ENCODE data around the gene MTA2. TPM values are rescaled to one million over a fixed set of nuclear protein-coding genes. Genes with fewer than 3 reads are reported as not detected.

Gene MTA2
- total RNA-seq, 1 experiment from 2014 or later, result 135 TPM

DNA sequence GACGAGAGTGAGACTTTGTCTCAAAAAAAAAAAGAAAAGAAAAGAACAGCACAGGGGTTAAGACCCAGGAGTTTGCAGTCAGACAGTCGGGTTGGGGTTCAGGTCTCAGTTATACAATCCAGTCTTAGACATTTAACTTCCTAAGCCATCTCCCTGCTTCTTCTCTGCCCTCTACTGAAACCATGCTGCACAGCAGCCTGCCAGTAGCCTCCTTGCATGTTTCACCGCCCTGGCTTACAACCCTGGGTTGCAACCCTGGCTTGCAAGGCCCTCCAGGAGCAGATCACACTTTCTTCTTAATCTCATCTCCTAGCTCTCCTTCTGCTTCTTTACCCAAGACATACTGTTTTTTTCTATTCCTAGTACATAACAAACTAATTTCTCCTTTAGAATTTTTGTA lies 26.0 kb upstream of the MTA2 start:
- no peaks in the 10 kb centered on the region for H3K27me3 Mint-ChIP-seq (ENCODE audit: insufficient read depth, unreplicated experiment)

DNA sequence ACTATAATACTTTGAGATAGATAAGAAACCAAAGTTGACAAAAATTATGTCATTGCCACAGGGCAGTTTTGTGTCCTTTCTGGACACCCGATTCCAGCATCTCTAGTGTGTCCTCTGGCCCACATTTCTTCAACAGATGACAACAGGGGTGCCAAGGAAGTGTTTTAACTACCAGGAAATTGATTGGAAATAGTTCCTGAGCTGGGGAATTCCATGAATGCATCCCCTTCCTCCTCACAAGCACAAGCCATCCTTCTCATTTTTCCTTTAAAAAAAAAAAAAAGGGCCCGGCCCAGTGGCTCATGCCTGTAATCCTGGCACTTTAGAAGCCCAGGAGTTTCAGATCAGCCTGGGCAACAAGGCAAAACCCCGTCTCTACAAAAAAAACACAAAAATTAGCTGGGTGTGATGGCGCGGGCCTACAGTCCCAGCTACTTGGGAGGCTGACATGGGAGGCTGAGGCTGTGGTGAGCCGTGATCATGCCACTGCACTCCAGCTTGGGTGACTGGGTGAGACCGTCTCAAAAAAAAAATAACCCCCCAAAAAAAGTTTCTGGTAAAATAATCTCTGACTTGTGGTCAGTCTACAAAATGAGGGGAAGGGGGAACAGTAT lies 20.9 kb upstream of the MTA2 start:
- Histone ChIP-seq H3K36me3 (ENCODE audit: control insufficient read depth, insufficient read depth, low read length) (peaks cover 9% of the 10 kb centered on the region), H3K4me3 (ENCODE audit: low read depth, low read length) (peak overlapping the region; percentile 15), H3K27me3 (replicated peaks; ENCODE audit: control insufficient read depth, insufficient read depth, low read length) (no peaks in the 10 kb centered on the region), H3K9me3 (no peaks in the 10 kb centered on the region), H3K4me1 (peaks cover 13% of the 10 kb centered on the region)
- H3K27ac Mint-ChIP-seq (ENCODE audit: unreplicated experiment), result peak overlapping the region; percentile 81
- peaks cover 57% of the 10 kb centered on the region for H3K36me3 Mint-ChIP-seq (ENCODE audit: insufficient read depth, unreplicated experiment)
- TF ChIP-seq, protein P1, sequence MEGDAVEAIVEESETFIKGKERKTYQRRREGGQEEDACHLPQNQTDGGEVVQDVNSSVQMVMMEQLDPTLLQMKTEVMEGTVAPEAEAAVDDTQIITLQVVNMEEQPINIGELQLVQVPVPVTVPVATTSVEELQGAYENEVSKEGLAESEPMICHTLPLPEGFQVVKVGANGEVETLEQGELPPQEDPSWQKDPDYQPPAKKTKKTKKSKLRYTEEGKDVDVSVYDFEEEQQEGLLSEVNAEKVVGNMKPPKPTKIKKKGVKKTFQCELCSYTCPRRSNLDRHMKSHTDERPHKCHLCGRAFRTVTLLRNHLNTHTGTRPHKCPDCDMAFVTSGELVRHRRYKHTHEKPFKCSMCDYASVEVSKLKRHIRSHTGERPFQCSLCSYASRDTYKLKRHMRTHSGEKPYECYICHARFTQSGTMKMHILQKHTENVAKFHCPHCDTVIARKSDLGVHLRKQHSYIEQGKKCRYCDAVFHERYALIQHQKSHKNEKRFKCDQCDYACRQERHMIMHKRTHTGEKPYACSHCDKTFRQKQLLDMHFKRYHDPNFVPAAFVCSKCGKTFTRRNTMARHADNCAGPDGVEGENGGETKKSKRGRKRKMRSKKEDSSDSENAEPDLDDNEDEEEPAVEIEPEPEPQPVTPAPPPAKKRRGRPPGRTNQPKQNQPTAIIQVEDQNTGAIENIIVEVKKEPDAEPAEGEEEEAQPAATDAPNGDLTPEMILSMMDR (IDR thresholded peaks at IDR 0.05; ENCODE audit: insufficient read depth in 1 of 2, low read depth in 1 of 2, low read length in 1 of 2, severe bottlenecking in 1 of 2, unreplicated experiment in 1 of 2), result no peak
- ChIA-PET POLR2A (interaction anchor here (0.5 to 3.2 kb wide), 10 partner anchors 11 to 62 kb away, joined by 4 to 42 read pairs (median 14); partner anchors contain the start of genes C11orf98, CSKMT, EEF1G and INTS5), CTCF (interaction anchor here (1.5 to 2.4 kb wide), 3 partner anchors 31 to 83 kb away, joined by 4 to 19 read pairs (median 7); partner anchors contain the start of genes C11orf98, CSKMT and TUT1)
- BruUV-seq (replicated peaks), result TSS peak; percentile 100
- H3K4me1 Mint-ChIP-seq (ENCODE audit: low read depth, unreplicated experiment), result peaks cover 7% of the 10 kb centered on the region
- DNase-seq, result no peak
- no peaks in the 10 kb centered on the region for H3K27me3 Mint-ChIP-seq (ENCODE audit: insufficient read depth, unreplicated experiment)
- intact Hi-C loops (cut with micrococcal nuclease; ENCODE audit: unreplicated experiment), result loop anchor here (1.0 to 2.0 kb wide), 3 partner anchors 24 to 42 kb away; partner anchors contain the start of genes C11orf98, CSKMT, GANAB and TUT1
- H3K4me3 Mint-ChIP-seq (ENCODE audit: unreplicated experiment), result peak overlapping the region; percentile 91
- H3K9me3 Mint-ChIP-seq (ENCODE audit: unreplicated experiment), result no peaks in the 10 kb centered on the region

More for the DNA sequence above, 26.0 kb upstream of the MTA2 start:
- TF ChIP-seq, protein P1 (IDR thresholded peaks at IDR 0.05; ENCODE audit: insufficient read depth in 1 of 2, low read depth in 1 of 2, low read length in 1 of 2, severe bottlenecking in 1 of 2, unreplicated experiment in 1 of 2), result peak in 1 of 2 experiments; percentile 21
- no peak overlapping the region for H3K4me3 Mint-ChIP-seq (ENCODE audit: unreplicated experiment)
- DNase-seq, result no peak
- BruUV-seq (replicated peaks), result no TSS peak
- no peaks in the 10 kb centered on the region for H3K9me3 Mint-ChIP-seq (ENCODE audit: unreplicated experiment)
- H3K36me3 Mint-ChIP-seq (ENCODE audit: insufficient read depth, unreplicated experiment), result peaks cover 82% of the 10 kb centered on the region
- no peak overlapping the region for H3K4me3 ChIP-seq (ENCODE audit: low read depth, low read length)
- ChIA-PET CTCF (no interaction called here), POLR2A (no interaction called here)
- intact Hi-C loops (cut with micrococcal nuclease; ENCODE audit: unreplicated experiment), result no loop called here
- no peaks in the 10 kb centered on the region for H3K27me3 ChIP-seq (replicated peaks; ENCODE audit: control insufficient read depth, insufficient read depth, low read length)
- no peak overlapping the region for H3K27ac Mint-ChIP-seq (ENCODE audit: unreplicated experiment)
- no peaks in the 10 kb centered on the region for H3K9me3 ChIP-seq
- no peaks in the 10 kb centered on the region for H3K4me1 Mint-ChIP-seq (ENCODE audit: low read depth, unreplicated experiment)
- peaks cover 16% of the 10 kb centered on the region for H3K36me3 ChIP-seq (ENCODE audit: control insufficient read depth, insufficient read depth, low read length)
- no peaks in the 10 kb centered on the region for H3K4me1 ChIP-seq

DNA sequence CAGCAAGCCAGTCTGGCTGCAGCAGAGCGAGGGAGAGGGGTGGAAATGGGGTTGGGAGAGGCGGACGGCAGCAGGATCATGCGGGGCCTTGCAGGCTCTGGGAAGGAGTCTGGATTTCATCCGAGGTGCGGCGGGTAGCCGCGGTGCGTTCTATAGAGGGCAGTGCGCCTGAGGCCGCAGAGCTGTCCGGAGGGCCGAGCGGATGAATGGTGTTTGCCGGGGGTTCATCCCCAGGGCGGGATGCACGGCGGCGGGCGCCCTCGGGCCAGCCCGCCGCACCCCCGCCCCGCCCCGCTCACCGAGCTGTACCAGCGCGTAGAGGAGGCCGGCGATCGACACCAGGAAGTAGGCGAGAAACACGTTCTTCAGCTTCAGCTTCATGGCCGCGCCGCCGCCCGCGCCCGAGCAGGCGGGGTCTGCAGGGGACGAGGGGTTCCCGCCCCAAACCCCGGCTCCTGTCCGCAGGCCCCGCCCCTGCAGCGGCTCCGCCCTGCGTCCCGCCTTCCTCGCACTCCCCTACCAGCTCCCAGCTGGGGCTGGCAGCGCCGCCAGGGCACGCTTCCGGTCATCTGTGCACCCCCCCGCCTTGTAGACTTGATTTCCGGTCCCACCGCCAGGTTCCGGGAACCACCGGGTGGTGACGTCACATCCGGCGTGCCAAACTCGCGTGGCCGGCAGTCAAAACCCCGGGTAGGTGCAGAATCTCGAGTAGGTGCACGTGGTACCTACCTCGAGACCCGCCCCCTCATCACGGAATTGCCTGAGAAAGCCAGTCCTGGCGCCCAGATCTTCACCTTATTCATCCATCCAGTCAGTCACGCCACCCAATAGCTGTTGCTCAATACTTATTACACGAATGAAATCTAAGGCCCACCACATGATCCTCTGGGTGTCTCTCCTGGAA lies 20.2 kb upstream of the MTA2 start, which contains the start of gene B3GAT3:
B3GAT3 (minus strand) TSS at position 420 of the 904 bp plus-strand sequence; CDS start at position 381, 39 bp downstream.
- H3K4me3 Mint-ChIP-seq (ENCODE audit: unreplicated experiment), result peak within 1 kb of the TSS; percentile 91
- no peaks in the 10 kb centered on the region for H3K9me3 ChIP-seq
- no TSS peak for BruUV-seq (replicated peaks)
- no peaks in the 10 kb centered on the region for H3K27me3 ChIP-seq (replicated peaks; ENCODE audit: control insufficient read depth, insufficient read depth, low read length)
- peak; percentile 100 for DNase-seq
- intact Hi-C loops (cut with micrococcal nuclease; ENCODE audit: unreplicated experiment), result loop anchor here (1.0 to 2.0 kb wide), 4 partner anchors 10 to 43 kb away; partner anchors contain the start of genes C11orf98, CSKMT, EML3 and GANAB
- peak within 1 kb of the TSS; percentile 81 for H3K27ac Mint-ChIP-seq (ENCODE audit: unreplicated experiment)
- TF ChIP-seq, protein P1 (IDR thresholded peaks at IDR 0.05; ENCODE audit: insufficient read depth in 1 of 2, low read depth in 1 of 2, low read length in 1 of 2, severe bottlenecking in 1 of 2, unreplicated experiment in 1 of 2), result no peak
- H3K36me3 ChIP-seq (ENCODE audit: control insufficient read depth, insufficient read depth, low read length), result peaks cover 9% of the 10 kb centered on the region
- no peaks in the 10 kb centered on the region for H3K9me3 Mint-ChIP-seq (ENCODE audit: unreplicated experiment)
- H3K27me3 Mint-ChIP-seq (ENCODE audit: insufficient read depth, unreplicated experiment), result no peaks in the 10 kb centered on the region
- peaks cover 13% of the 10 kb centered on the region for H3K4me1 ChIP-seq
- H3K4me3 ChIP-seq (ENCODE audit: low read depth, low read length), result peak within 1 kb of the TSS; percentile 81
- H3K4me1 Mint-ChIP-seq (ENCODE audit: low read depth, unreplicated experiment), result peaks cover 7% of the 10 kb centered on the region
- H3K36me3 Mint-ChIP-seq (ENCODE audit: insufficient read depth, unreplicated experiment), result peaks cover 52% of the 10 kb centered on the region
- ChIA-PET CTCF (interaction anchor here (0.8 to 2.4 kb wide), 9 partner anchors 8 to 197 kb away, joined by 3 to 19 read pairs (median 4); partner anchors contain the start of genes C11orf98, CSKMT, EEF1G and INTS5), POLR2A (interaction anchor here (0.5 to 3.2 kb wide), 22 partner anchors 9 to 235 kb away, joined by 3 to 42 read pairs (median 7); partner anchors contain the start of genes AHNAK, C11orf98, CSKMT and EEF1G)

Data from Caco-2 (cell line).